Smooth muscle cell of bladder (primary cell): ENCODE results near the gene TMSB10. TPM values are rescaled to one million over a fixed set of nuclear protein-coding genes. Genes with fewer than 3 reads are reported as not detected.

Experiments
- total RNA-seq: library from RNA; depleted of rRNA; stranded (reverse); fragments of >200 nt; gene quantifications from 2 replicates; pipeline ENCODE4 v1.2.3, GENCODE V29; 2014

TMSB10 gene
- total RNA-seq = 13,405 and 15,231 TPM in 2 replicates

GRCh38 chr2:84905181-84906107 lies at the start of gene TMSB10:
Gene TMSB10 (plus strand): TSS chr2:84905656.

DNA sequence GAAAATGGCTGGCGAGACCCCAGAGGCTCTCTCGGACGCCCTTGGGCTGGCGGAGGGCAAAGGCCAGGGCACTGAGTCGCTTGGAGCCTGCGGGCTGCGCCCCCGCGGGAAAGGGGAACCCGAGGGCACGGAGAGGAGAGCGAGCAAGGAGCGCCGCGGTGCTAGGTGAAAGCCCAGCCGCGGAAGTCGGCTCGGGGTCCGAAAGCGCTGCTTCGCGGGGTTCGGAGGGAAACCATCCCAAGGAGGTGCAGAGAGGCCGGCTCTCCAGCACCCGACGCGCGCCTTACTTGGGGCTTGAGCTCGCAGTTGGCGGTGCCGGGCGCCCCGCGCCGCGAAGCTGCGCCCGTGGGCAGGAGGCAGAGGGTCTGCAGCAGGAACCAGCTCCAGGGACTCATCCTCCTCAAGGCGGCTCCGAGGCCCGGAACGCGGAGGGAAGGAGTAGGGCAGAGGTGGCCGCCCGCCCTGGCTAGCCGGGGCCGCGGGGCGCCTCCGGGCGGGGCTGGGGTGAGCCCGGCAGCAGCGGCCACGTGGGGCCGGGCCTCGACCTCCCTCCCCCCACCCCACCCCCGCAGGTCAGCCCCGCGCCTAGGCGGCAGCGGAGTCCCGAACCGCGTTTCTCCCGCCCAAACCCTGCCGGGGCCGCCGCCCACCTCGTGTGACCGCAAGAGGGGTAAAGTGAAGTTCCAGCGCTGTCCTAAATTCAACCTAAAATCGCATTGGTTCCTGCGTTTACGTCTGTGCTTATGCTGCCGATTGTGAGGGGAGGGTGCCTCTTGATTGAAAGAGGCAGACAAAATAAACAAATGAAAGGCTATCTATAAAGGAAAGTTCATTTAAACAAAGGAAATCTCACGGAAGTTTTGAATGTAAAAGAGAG lies 24.6 kb upstream of the TMSB10 start, which contains the start of gene TRABD2A:
Gene TRABD2A, minus strand, starts transcription at position 440 of the 877 bp plus-strand sequence. Its CDS starts 45 bp downstream, at position 395.

Other genes with a start within 250 kb of the TMSB10 start
- gene TRABD2A, start 24.6 kb upstream of the TMSB10 start, total RNA-seq = 4.7 and 6.4 TPM in 2 replicates
- gene KCMF1, start 65.5 kb downstream of the TMSB10 start, total RNA-seq = 51.6 and 77.2 TPM in 2 replicates
- 1.00 and 1.0 TPM in 2 replicates for gene TCF7L1, start 227.7 kb downstream of the TMSB10 start, total RNA-seq